GM21825 (cell line): ENCODE data around the gene COBL.

Source experiments
- ATAC-seq: cut with Tn5 transposase; IDR thresholded peaks from one replicate; pipeline ENCODE4 v1.9.1; 2021; ENCODE audit warnings: mild to moderate bottlenecking, moderate library complexity; ENCODE audit not compliant: unreplicated experiment

COBL gene

GRCh38 chr7:51278797-51279196 is 37.8 kb downstream of the COBL start:
- ATAC-seq = no peak

GRCh38 chr7:51276967-51277366 is 39.6 kb downstream of the COBL start:
- ATAC-seq = no peak

- no peak for ATAC-seq
Observed at GRCh38 chr7:51276091-51276605, 40.5 kb downstream of the COBL start.

- no peak for ATAC-seq
Observed at GRCh38 chr7:51275532-51275931, 41.1 kb downstream of the COBL start.

- ATAC-seq = no peak
Observed at GRCh38 chr7:51274955-51275354, 41.7 kb downstream of the COBL start.

GRCh38 chr7:51274001-51274400 is 42.6 kb downstream of the COBL start:
- no peak for ATAC-seq

- no peak for ATAC-seq
Observed at GRCh38 chr7:51273360-51273759, 43.2 kb downstream of the COBL start.

GRCh38 chr7:51270965-51271364 is 45.6 kb downstream of the COBL start:
- ATAC-seq = no peak

GRCh38 chr7:51269911-51270310 is 46.7 kb downstream of the COBL start:
- ATAC-seq = no peak

- no peak for ATAC-seq
Observed at GRCh38 chr7:51269321-51269720, 47.3 kb downstream of the COBL start.

- no peak for ATAC-seq
Observed at GRCh38 chr7:51268859-51269258, 47.8 kb downstream of the COBL start.

GRCh38 chr7:51267169-51267568 is 49.4 kb downstream of the COBL start:
- no peak for ATAC-seq

GRCh38 chr7:51265066-51265907 is 51.3 kb downstream of the COBL start:
- no peak for ATAC-seq

- no peak for ATAC-seq
Observed at GRCh38 chr7:51263631-51264484, 52.8 kb downstream of the COBL start.

- no peak for ATAC-seq
Observed at GRCh38 chr7:51262796-51263531, 53.6 kb downstream of the COBL start.

GRCh38 chr7:51261950-51262795 is 54.4 kb downstream of the COBL start:
- no peak for ATAC-seq

- no peak for ATAC-seq
Observed at GRCh38 chr7:51261117-51261835, 55.3 kb downstream of the COBL start.

- ATAC-seq = no peak
Observed at GRCh38 chr7:51260516-51260915, 56.1 kb downstream of the COBL start.

GRCh38 chr7:51259766-51260165 is 56.8 kb downstream of the COBL start:
- ATAC-seq = no peak

GRCh38 chr7:51256916-51257315 is 59.7 kb downstream of the COBL start:
- no peak for ATAC-seq
